ENCODE results near the gene SLC29A4.

- TF ChIP-seq CEBPB (IDR thresholded peaks at IDR 0.05) (no peak), REST (IDR thresholded peaks at IDR 0.05; ENCODE audit: low read depth) (no peak), FOXM1 (IDR thresholded peaks at IDR 0.05; ENCODE audit: borderline replicate concordance, low read depth) (no peak), MAX (IDR thresholded peaks at IDR 0.05) (no peak), YY1 (IDR thresholded peaks at IDR 0.05; ENCODE audit: low read depth) (no peak), EGR1 (IDR thresholded peaks at IDR 0.05) (no peak), NFIC (IDR thresholded peaks at IDR 0.05) (no peak)
These were observed 32.1 kb downstream of the SLC29A4 start for GRCh38 chr7:5314864-5315263.

Measured in Ishikawa (cell line).